Kasumi-1 (cell line): ENCODE data around the gene CSK.
"Not testable (repeated sequence)": the region's sequence is repeated elsewhere in the genome, so short reads cannot be mapped to it uniquely, and the experiment has no call there.

Experiments used
- DNase-seq, 2 experiments: peaks; one replicate each; lab custom pipeline; 2025; lab: John Stamatoyannopoulos, UW

CSK gene

DNA sequence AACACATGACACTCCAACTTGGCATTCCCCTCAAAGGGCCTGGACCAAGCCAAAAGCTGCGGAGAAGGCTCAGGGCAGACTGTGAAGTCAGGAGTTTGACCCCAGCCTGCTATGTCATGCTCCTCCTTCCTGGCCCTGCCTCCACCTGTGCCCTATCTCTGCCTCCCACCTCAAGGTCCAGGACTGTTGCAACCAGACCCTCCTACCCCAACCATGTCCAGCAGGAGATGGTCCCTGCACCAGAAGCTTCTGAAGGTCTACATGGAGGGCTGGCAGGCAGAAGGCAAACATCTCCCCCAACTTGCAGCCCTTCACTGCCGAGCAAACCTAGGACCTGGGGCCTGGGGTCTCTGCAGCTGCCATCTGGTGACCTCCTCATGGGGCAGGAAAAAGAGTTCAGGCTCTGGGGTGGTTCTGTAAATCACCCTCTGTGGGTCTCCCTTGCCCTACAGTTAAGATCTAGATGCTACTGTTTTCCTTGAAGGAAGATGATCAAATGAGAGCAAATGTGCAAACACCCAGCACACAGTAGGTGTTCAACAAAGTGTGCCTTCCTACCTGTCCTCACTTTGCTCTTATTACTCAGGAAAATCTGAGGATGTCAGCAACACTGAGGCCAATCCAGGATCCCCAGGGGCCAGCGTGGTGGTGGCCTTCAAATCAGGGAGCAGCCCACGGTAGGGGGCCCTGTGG is 11.5 kb upstream of the CSK start:
- no peak for DNase-seq

- no peak for DNase-seq
These were observed 8.6 kb upstream of the CSK start for GRCh38 chr15:74773329-74773728.

- no peak for DNase-seq
These were observed 8.1 kb upstream of the CSK start for GRCh38 chr15:74773731-74774252.

GRCh38 chr15:74775132-74775562 is 6.7 kb upstream of the CSK start:
- DNase-seq: peak; percentile 25 to 30

- no peak for DNase-seq
These were observed 6.0 kb upstream of the CSK start for GRCh38 chr15:74775894-74776293.

- DNase-seq: peak; percentile 96 to 98
These were observed 4.8 kb upstream of the CSK start for GRCh38 chr15:74776821-74777768.

GRCh38 chr15:74777769-74778598 is 3.9 kb upstream of the CSK start:
- peak in 1 of 2 experiments; percentile 78 for DNase-seq

- no peak for DNase-seq
These were observed 3.3 kb upstream of the CSK start for GRCh38 chr15:74778599-74778970.

- no peak for DNase-seq
These were observed 2.7 kb upstream of the CSK start for GRCh38 chr15:74779162-74779648.

DNA sequence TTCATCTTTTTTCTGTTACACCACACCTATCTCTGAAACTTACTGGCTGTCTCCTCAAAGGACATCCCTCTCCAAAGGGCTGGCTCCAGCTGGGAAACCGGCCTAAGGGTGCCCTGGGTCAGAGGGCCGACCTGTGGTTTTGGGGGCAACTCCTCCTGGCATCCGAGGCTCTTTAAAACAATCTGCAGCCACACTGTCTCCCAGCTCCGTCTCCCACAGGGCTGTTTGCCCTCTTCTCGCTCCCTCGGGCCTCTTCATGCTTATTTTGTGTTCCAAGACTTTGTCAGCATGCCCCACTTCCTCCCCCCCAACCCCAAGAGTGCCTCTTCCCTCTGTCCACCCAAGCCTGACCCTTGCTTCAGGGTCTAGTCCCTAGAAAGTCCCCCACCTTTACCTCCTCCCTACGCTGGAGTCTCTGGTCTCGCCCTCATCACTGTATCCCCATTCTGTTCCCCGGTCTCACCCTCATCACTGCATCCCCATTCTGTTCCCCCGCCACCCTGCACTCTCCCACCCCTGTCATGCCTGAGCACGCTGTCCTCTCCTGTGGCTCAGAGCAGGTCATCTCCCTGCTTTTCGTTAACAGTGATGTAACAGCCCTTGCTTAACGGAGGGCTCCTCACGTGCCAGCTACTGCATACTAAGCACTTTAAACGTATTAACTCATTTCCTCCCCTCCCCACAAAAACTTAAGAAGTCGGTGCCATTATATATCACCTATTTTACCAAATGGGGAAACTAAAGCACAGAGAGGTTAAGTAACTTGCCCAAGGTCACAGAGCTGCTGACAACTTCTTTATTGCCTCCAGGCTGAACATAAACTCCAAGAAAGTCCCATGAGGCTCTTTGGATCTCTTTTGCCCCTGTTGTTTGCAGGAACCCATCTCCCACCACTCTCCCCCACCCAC is 1.1 kb upstream of the CSK start:
- DNase-seq: peak; percentile 35 to 46

GRCh38 chr15:74782259-74783071 is 585 bp downstream of the CSK start:
- DNase-seq: peak; percentile 35 to 39

DNA sequence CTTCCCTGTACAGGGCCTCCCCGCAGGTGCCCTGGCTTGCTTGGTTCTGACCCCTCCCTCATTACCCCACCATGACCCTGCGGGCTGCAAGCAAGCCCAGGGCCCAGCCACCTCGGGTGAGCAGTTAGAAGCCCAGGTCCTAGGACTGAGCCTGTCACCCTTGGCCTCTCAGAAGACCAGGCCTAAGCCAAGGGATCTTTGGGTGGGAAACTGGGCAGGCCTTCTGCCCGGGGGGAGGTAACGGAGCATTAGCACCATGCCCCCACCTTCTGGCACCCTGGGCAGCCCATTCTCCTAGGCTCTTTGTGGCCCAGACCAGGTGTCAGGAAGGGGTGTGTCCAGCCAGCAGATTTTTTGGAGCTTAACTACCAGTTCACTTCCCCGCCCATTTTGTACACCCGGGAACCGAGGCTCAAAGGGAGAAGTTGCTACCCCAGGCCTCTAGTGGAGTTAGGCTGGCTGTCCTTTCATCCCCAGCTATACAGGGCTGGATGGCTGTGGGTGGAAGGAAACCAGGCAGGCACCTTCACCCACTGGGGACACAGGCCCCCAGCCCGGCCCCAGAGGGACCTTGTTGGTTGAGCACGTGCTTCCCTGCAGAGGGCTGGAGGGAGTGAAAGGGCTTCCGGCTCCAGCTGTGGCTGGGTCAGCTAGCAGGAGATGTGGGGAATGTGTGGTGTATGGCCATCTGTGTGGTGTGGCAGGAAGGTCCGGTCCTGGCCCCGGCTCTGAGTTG is 1.4 kb downstream of the CSK start:
- DNase-seq: peak; percentile 53 to 79

- no peak for DNase-seq
These were observed 1.9 kb downstream of the CSK start for GRCh38 chr15:74783808-74784175.

- DNase-seq: no peak
These were observed 2.7 kb downstream of the CSK start for GRCh38 chr15:74784426-74785193.

GRCh38 chr15:74785194-74786032 is 3.5 kb downstream of the CSK start:
- DNase-seq: no peak

DNA sequence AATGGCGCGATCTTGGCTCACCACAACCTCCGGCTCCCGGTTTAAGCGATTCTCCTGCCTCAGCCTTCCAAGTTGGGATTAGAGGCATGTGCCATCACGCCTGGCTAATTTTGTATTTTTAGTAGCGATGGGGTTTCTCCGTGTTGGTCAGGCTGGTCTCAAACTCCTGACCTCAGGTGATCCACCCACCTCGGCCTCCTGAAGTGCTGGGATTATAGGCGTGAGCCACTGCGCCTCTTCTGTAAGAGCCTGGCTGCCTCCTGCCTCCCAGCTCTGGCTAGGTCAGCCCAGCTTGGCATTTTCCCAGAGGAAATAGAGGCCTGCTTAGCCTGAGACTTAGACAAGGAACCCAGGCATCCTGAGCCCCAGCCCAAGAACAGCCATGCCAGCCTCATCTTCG is 4.2 kb downstream of the CSK start:
- DNase-seq: not testable (repeated sequence)

DNA sequence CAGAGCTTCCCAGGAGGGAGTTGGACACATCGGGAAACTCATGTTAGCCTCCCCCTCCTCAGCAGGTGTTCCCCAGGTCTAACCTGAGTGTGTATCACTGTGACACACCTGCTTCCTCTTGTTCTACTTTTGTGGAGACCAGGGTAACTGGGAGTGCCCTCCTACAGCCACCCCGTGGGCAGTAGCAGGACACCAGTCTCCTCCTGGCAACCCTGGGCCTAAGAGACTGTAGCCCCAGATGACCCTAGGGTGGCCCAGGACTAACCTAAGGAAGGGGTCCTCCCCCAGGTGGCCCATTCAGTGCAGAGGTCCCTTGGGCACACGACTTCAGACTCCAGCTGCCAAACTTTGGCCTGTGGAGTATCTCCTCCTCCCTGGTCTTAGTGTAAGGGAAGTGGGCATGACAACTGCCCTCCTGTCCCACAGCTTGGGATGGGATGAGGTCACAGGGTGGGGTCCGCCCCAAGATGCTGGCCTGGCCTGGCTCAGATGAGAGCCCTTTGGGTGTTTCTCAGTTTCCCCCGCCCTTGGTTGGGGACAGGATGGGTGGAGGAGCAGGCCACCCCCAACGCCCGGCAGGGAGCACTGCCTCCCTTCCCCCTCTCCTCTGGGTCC is 4.8 kb downstream of the CSK start:
- no peak for DNase-seq
